Measurements from ENCODE around the gene NEK6. TPM values are rescaled to one million over a fixed set of nuclear protein-coding genes. Genes with fewer than 3 reads are reported as not detected.
A peak's percentile ranks its signal among the peaks of the same experiment; 100 is the strongest.

Gene NEK6
- total RNA-seq, 6 donors from 2014 or later: 33.8 to 144 (median 59.7) TPM

DNA sequence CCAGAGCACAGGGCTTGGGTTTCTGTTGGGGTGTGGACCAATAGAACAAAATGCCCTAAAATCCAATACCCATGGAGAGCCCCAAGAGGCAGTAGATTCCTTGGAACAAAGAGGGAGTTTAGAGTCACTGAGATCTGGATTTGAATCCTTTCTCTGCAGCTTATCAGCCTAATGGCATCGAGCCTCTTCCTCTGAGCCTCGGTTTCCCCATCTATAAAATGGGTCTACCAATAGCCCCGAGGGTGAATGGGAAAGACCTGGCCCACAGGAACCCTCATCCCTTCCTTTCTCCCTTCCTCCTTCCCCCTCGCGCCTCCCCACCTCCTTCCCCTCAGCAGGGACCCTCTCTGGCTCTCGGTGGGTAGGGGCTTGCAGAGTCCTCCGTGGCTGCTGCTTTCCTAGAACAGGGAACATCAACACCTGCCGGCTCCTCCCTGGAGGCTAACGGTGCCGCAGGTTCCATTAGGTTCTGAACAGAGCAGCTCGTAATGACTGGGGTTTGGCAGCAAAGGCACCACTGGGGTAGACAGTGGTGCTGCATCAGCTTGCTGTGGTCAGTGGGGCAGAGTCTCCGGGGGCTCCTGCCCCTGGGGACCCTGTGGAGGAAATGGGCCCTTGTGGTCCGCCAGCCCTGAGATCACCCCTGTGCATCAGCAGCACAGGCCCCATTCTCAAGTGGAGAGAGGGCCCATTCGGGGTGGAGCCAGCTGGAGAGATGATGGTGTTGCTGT is 40.3 kb downstream of the NEK6 start:
- no peak for ATAC-seq (ENCODE audit: low FRiP score in 2 of 2)
- H3K4me3 ChIP-seq: no peak overlapping the region
- H3K4me1 ChIP-seq: peaks cover 48 to 68% (median 60%) of the 10 kb centered on the region in 4 donors
- H3K9me3 ChIP-seq: no peaks in the 10 kb centered on the region
- TF ChIP-seq POLR2AphosphoS5 (IDR thresholded peaks at IDR 0.05) (no peak), EP300 (IDR thresholded peaks at IDR 0.05) (no peak), POLR2A (IDR thresholded peaks at IDR 0.05) (no peak)
- TF ChIP-seq, protein P1, sequence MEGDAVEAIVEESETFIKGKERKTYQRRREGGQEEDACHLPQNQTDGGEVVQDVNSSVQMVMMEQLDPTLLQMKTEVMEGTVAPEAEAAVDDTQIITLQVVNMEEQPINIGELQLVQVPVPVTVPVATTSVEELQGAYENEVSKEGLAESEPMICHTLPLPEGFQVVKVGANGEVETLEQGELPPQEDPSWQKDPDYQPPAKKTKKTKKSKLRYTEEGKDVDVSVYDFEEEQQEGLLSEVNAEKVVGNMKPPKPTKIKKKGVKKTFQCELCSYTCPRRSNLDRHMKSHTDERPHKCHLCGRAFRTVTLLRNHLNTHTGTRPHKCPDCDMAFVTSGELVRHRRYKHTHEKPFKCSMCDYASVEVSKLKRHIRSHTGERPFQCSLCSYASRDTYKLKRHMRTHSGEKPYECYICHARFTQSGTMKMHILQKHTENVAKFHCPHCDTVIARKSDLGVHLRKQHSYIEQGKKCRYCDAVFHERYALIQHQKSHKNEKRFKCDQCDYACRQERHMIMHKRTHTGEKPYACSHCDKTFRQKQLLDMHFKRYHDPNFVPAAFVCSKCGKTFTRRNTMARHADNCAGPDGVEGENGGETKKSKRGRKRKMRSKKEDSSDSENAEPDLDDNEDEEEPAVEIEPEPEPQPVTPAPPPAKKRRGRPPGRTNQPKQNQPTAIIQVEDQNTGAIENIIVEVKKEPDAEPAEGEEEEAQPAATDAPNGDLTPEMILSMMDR (IDR thresholded peaks at IDR 0.05): no peak
- 78 to 83% methylated on average over 8 to 14 of the region's 14 CpGs for WGBS, 2 donors
- H3K36me3 ChIP-seq: peaks cover 0 to 14% (median 7%) of the 10 kb centered on the region in 4 donors
- peak in 1 of 2 donors; percentile 13 for DNase-seq
- H3K27me3 ChIP-seq: no peaks in the 10 kb centered on the region
- H3K27ac ChIP-seq: peak overlapping the region in 1 of 4 donors; percentile 55

DNA sequence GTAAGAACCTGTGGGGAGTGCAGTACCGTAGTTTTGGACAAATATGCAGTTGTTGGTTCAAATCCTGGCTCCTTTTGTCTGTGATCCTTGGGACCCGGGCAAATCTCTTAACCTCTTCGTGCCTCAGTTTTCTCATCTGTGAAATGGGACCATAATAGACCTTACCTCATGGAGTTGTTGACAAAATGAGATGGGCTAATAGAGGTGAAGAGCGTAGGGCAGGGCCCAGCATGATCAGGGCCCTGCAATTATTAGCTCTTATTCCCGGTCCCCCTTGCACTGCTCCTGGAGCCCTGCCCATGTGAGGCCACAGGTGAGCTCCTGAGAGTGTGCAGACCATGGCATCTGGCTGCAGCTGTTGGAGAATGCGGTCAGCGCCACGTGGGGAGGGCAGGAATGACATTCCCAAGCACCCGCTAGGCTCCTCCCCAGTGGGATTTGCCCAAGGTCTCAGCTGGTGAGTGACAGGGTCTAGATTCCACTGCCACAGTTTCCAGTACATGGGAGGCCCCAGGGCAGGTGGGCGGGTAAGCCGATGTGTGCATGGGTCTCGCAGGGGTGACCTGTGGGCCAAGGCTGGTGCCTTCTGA is 41.0 kb downstream of the NEK6 start:
- H3K4me1 ChIP-seq: peaks cover 43 to 61% (median 54%) of the 10 kb centered on the region in 4 donors
- DNase-seq (no peak), ATAC-seq (ENCODE audit: low FRiP score in 2 of 2) (no peak)
- no peak overlapping the region for H3K4me3 ChIP-seq
- peaks cover 0 to 21% (median 13%) of the 10 kb centered on the region in 4 donors for H3K36me3 ChIP-seq
- WGBS, 2 donors: 89% methylated on average over 10 to 12 of the region's 12 CpGs
- H3K27me3 ChIP-seq: no peaks in the 10 kb centered on the region
- no peak overlapping the region for H3K27ac ChIP-seq
- H3K9me3 ChIP-seq: no peaks in the 10 kb centered on the region
- TF ChIP-seq POLR2A (IDR thresholded peaks at IDR 0.05): no peak

GRCh38 chr9:124299515-124300090 is 41.9 kb downstream of the NEK6 start:
- TF ChIP-seq, protein P1 (IDR thresholded peaks at IDR 0.05): no peak
- no peak for TF ChIP-seq POLR2A (IDR thresholded peaks at IDR 0.05)
- no peak for TF ChIP-seq EP300 (IDR thresholded peaks at IDR 0.05)
- TF ChIP-seq POLR2AphosphoS5 (IDR thresholded peaks at IDR 0.05): no peak
- Histone ChIP-seq H3K9me3 (no peaks in the 10 kb centered on the region), H3K27ac (peak overlapping the region in 2 of 4 donors; percentile 12 to 64), H3K4me1 (peaks cover 42 to 53% (median 48%) of the 10 kb centered on the region in 4 donors), H3K4me3 (no peak overlapping the region), H3K36me3 (peaks cover 0 to 29% (median 14%) of the 10 kb centered on the region in 4 donors), H3K27me3 (no peaks in the 10 kb centered on the region)
- DNase-seq (no peak), ATAC-seq (ENCODE audit: low FRiP score in 2 of 2) (no peak)
- WGBS, 2 donors: 76 to 78% methylated on average over 8 of the region's 8 CpGs

- ATAC-seq (ENCODE audit: low FRiP score in 2 of 2) (peak in 1 of 2 donors; percentile 35), DNase-seq (peak in 1 of 2 donors; percentile 35)
- Histone ChIP-seq H3K4me1 (peaks cover 35 to 46% (median 41%) of the 10 kb centered on the region in 4 donors), H3K36me3 (peaks cover 0 to 29% (median 14%) of the 10 kb centered on the region in 4 donors), H3K9me3 (no peaks in the 10 kb centered on the region), H3K27ac (peak overlapping the region in 3 of 4 donors; percentile 12 to 64 (median 20)), H3K27me3 (no peaks in the 10 kb centered on the region), H3K4me3 (no peak overlapping the region)
- TF ChIP-seq EP300 (IDR thresholded peaks at IDR 0.05): no peak
- no peak for TF ChIP-seq POLR2AphosphoS5 (IDR thresholded peaks at IDR 0.05)
- TF ChIP-seq, protein P1 (IDR thresholded peaks at IDR 0.05): no peak
- no peak for TF ChIP-seq POLR2A (IDR thresholded peaks at IDR 0.05)
- WGBS, 2 donors: 74 to 80% methylated on average over 10 to 11 of the region's 11 CpGs
These were observed 42.6 kb downstream of the NEK6 start for GRCh38 chr9:124300312-124300711.

GRCh38 chr9:124302921-124303320 is 45.2 kb downstream of the NEK6 start:
- DNase-seq (no peak), ATAC-seq (ENCODE audit: low FRiP score in 2 of 2) (no peak)
- no peak overlapping the region for H3K27ac ChIP-seq
- peaks cover 0 to 35% (median 17%) of the 10 kb centered on the region in 4 donors for H3K36me3 ChIP-seq
- H3K9me3 ChIP-seq: no peaks in the 10 kb centered on the region
- WGBS, 2 donors: 80 to 83% methylated on average over 1 to 4 of the region's 4 CpGs
- H3K4me1 ChIP-seq: peaks cover 10 to 26% (median 15%) of the 10 kb centered on the region in 4 donors
- no peaks in the 10 kb centered on the region for H3K27me3 ChIP-seq
- no peak overlapping the region for H3K4me3 ChIP-seq
- TF ChIP-seq, protein P1 (IDR thresholded peaks at IDR 0.05): no peak
- TF ChIP-seq POLR2A (IDR thresholded peaks at IDR 0.05) (no peak), EP300 (IDR thresholded peaks at IDR 0.05) (no peak), POLR2AphosphoS5 (IDR thresholded peaks at IDR 0.05) (no peak)

Data from upper lobe of left lung (tissue), 6 donors.